GM18907 (cell line): Measurements from ENCODE around the gene SLC16A9.
"Not testable (repeated sequence)": the region's sequence is repeated elsewhere in the genome, so short reads cannot be mapped to it uniquely, and the experiment has no call there.

Source experiments
- ATAC-seq: cut with Tn5 transposase; IDR thresholded peaks from one replicate; pipeline ENCODE4 v1.9.1; 2021; ENCODE audit warnings: mild to moderate bottlenecking, moderate library complexity; ENCODE audit not compliant: unreplicated experiment

The SLC16A9 gene

DNA sequence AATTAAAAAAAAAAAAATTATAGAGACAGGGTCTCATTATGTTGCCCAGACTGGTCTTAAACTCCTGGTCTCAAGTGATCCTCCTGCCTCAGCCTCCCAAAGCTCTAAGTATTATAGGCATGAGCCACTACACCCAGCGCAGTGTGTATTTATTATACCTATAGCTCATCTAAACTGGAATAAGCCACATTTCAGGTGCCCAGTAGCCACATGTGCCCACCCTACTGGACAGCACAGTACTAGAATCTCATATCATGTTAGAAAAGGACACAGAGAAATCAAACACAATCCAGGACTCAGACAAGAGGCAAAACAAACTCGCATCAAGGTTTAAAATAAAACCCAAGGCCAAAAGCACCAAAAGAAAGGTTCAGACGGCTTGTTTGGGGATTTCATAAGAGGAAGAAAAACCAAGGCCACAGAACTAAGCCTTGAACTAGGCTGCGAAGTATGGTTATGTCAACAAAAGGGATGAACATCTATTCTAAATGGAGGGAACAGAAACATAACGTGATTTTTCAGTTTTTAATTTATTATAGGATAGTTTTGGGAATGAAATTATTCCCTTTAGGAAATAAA is 32.3 kb downstream of the SLC16A9 start:
- ATAC-seq = no peak

DNA sequence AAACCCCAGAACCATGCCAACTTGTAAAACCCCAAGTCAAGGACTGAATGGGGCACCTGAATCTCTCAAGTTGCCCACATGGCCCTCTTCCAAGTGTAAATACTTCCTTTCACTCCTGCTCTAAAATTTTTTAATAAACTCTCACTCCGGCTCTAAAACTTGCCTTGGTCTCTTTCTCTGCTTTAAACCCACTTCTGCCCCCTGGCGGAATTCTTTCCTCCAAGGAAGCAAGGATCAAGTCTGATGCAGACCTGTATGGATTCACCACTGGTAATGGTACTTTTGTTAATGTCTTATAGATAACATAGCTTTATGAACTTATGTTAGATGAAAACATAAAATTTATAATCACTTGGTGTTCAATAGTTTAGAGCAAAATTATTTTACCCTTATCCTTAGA is 33.8 kb downstream of the SLC16A9 start:
- ATAC-seq = no peak

DNA sequence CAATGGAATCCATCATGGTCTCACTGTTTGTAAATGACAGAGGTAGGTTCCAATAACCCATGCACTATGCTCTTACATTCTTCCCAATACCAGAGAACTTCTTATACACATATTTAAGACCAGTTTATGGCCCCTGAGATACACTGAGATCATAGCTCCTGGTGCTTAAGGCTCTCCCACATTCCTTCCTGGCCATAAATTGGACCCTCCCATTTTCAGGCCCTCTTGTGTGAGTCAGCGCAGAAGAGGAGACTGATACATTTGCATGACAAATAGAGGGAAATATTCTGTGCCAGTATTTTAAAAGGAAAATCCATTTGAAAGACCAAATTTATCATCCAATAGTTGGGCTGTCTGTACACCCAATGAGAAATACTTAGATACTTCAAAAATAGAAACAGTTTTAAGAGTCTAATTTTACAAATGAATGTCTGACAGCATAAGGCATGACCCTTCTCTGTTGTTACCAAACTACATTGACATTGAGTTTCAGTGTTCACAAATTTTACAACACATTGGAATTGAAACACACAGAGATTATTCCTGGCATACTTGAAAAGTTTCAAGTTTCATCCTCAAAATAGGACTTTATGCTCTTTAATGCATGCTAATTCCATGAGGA is 35.3 kb downstream of the SLC16A9 start:
- ATAC-seq = no peak

DNA sequence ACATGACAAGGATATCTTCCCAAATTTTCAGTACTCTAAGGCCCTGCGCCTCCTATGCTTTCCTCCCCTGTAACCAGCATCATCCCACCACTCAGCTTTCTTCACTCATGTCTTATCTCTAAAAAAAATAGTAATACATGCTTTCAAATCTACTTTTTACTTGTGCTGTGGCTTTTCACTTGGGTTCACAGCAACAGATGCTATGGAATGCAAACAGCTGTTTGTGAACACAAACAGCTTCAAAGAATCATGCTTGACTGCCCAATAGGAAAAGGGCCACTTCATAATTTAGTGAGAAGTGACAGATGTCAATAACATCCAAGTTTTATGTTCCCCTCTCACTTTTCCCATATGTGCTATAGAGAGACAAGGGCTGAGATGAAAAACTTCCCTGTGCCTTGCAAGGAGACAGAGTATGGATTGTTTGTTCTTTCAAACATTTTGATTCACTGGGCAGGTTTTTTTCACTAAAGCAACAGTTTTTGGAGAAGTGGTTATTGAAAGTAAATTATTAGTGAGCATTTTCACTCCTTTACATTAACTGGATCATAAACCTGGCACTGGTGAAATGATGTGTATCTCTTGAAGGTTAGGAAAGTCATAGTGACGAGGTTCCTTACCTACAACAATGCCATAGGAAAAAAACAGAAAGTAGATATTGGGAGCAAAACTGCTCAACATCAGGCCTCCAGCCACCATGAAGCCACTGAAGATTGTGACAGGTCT is 37.3 kb downstream of the SLC16A9 start:
- no peak for ATAC-seq

- no peak for ATAC-seq
These were observed 39.4 kb downstream of the SLC16A9 start for GRCh38 chr10:59670269-59670668.

DNA sequence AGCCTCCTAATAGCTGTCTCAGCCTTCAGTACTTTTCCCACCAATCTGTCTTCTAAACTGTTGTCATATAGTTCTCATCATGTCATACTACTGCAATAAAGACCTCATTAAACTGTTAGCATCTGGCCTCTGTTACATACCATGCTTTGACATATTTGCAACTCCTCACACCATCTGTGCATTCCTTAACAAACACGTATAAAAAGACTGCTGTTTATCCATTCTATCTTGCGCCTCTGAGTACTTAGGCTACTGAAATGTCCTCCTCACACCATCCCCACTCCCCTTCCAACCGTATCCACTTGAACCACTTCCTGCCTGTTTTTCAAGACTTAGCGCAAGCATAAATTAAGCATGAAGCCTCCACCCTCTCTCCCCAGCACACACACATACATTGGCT is 41.6 kb downstream of the SLC16A9 start:
- ATAC-seq = no peak

DNA sequence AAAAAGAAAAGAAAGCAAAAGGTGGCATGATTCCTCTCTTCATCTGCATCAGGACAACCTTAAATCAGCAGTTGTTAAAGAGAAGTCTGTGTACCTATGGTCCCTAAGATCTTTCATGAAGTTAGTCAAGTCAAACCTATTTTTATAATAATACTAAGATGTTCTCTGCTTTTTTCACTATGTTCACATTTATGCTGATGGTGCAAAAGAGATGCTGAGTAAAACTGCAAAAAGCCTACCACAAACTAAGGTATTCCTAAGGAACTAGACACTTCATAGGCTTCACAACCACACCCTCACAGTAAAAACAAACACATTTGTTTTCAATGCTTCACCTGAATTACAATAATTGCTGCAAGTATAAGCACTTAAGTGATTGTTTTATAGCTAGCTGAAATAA is 43.3 kb downstream of the SLC16A9 start:
- no peak for ATAC-seq

GRCh38 chr10:59663213-59663612 is 46.4 kb downstream of the SLC16A9 start:
- ATAC-seq = not testable (repeated sequence)

DNA sequence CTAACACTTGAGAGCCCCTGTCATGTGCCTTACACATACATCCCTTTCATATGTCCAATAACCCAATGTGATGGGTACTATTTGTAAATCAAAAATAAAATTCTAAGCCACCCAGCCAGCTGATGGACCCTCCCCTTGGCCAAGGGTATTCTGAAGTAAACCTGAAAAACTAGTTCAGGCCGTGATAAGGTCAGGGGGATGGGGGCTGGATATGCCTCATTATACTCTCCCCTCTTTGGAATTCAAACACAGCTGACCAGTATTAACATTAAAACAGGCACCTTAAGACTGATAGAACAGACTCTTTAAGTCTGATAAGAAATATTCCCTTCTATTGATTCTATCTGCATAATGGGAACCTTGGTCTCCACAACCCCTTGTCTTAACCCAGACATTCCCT is 51.9 kb downstream of the SLC16A9 start:
- ATAC-seq = no peak

DNA sequence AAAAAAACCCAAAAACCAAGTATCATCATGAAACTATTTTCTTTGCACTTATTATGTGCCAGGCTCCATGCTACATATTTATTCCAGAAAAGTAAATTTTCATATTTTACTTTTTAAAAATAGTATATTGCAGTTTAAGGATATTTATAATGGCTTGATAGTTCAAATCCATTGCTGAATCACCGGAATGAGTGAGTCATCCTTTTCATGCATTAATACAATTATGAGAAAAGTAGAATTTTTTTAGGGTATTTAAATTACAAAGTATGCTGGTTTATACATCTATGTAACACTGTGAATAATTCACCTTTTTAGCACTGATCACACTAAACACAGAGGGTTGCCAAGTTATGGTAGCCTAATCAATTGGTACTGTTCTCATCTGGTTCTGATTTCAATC is 54.3 kb downstream of the SLC16A9 start:
- ATAC-seq = no peak

GRCh38 chr10:59654007-59654406 is 55.6 kb downstream of the SLC16A9 start:
- no peak for ATAC-seq

GRCh38 chr10:59651902-59652301 is 57.7 kb downstream of the SLC16A9 start:
- no peak for ATAC-seq

GRCh38 chr10:59649606-59650346 is 59.9 kb downstream of the SLC16A9 start:
- ATAC-seq = no peak

- no peak for ATAC-seq
These were observed 60.9 kb downstream of the SLC16A9 start for GRCh38 chr10:59648711-59649201.

DNA sequence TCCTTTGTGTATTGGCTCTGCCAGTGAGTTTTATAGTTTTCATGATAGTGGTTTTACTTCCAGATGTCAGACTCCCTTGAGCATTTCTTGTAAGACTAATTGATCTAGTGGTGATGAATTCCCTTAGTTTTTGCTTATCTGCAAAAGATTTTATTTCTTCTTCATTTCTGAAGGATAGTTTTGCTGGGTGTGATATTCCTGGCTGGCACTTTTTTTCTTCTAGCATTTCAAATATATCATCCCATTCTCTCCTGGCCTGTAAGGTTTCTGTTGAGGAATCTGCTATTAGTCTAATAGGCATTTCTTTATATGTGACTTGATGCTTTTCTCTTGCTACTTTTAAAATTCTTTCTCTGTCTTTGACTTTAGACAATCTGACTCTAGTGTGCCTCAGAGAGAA is 64.8 kb downstream of the SLC16A9 start:
- ATAC-seq = no peak

DNA sequence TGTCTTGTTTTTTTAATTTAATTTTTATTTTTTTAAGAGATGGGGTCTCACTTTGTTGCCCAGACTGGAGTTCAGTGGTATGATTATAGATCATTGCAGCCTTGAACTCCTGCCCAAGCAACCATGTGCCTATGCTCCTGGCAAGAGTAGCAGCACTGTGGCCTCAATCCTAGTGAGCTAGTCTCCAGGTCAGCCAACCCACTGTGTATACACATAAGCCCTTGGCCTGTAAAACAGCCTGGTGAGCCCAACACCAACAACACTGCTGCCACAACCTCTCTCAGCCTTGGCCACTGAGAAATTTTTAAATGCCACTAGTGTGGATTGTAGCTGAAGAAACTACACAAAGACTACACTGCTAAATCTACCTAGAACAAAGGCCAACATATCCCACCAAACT is 68.0 kb downstream of the SLC16A9 start:
- not testable (repeated sequence) for ATAC-seq

GRCh38 chr10:59635502-59636290 is 74.0 kb downstream of the SLC16A9 start:
- ATAC-seq = no peak

DNA sequence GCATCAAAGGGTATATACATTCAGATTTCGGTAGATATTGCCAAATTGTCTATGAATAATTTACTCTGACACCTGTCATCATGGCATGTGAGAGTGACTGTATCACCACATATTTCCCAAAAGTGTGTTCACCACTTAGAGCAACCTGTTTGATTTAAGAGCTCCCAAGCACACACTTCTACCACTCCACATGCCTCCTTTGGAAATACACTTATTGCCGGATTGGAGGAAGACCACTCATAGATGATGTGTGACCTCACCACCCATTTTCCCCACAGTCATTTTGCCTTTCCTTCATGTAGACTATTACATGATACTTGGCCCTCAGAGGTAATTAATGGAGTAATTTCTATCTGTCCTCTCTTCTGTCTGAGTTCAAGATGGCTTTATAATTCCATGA is 75.5 kb downstream of the SLC16A9 start:
- ATAC-seq = no peak

GRCh38 chr10:59633063-59633462 is 76.6 kb downstream of the SLC16A9 start:
- no peak for ATAC-seq

DNA sequence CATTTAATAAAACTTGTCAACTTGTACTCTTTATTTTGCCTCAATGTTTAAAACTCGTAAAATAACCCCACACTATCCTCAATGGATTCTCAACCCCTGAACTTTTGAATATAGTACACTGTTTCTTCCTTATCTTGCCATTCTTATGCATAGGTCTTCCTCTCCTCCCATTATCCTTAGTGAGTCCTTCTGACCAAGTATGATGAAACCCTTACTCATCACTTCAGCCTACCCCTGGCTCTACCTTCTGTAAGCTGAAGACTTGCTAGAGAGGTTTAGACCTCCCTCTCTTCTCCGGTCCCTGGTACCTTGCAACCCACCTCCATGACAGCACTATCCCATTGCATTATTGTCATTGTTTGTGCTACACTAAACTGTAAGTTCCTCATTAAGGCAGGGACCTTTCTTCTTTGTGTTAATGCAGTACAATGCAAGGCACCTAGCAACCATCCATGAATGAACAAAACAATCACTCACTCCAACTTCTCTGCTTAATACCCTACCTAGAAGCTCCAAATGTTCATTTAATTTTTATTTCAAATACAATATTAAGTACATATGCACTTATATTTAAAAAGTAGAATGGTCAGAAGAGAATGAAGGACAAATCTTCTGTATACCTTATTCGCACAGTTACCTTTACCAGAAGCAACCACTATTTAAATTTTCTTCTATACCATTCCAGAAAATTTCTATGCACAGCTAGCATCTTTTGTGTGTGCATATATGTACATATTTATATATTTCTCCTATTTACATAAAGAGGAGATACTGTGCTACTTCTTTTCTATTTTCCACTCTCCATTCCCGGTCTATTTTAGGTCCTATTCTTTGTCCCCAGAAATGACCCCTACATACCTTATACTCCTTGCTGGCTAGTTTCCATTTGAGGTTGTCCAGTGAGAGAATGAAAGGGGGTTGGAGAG is 77.5 kb downstream of the SLC16A9 start:
- no peak for ATAC-seq
